MCF 10A (cell line): Measurements from ENCODE around the gene RNU4-1. TPM values are rescaled to one million over a fixed set of nuclear protein-coding genes. Genes with fewer than 3 reads are reported as not detected.
"Not testable (repeated sequence)": the region's sequence is repeated elsewhere in the genome, so short reads cannot be mapped to it uniquely, and the experiment has no call there.

Source experiments
- BruUV-seq: library from RNA; stranded (reverse); fragments of 400-500 nt; replicated peaks from 2 replicates; lab custom pipeline; 2021; lab: Mats Ljungman, UMichigan
- CTCF ChIA-PET: fragments of 300-600 bp; sonication (Branson Sonifier 250); formaldehyde crosslinking; extraction: SDS; loops from one replicate; lab custom pipeline; 2021; ENCODE audit warnings: antibody characterized with exemption, inconsistent platforms; lab: Yijun Ruan, JAX
- POLR2A ChIA-PET: fragments of 300-600, 350-650 bp; sonication (Branson Sonifier 250); formaldehyde crosslinking; extraction: SDS; loops from one replicate; lab custom pipeline; 2020; ENCODE audit warnings: antibody characterized with exemption, inconsistent platforms; lab: Yijun Ruan, JAX
- DNase-seq: peaks from one replicate; pipeline ENCODE4 v3.0.0-alpha.2; 2018; ENCODE audit not compliant: unreplicated experiment
- H3K27ac Mint-ChIP-seq: one replicate; pipeline ENCODE4 v1.8.0; 2022; ENCODE audit warnings: mild to moderate bottlenecking, low read depth, mixed read lengths; ENCODE audit not compliant: unreplicated experiment
- H3K27me3 Mint-ChIP-seq: one replicate; pipeline ENCODE4 v1.8.0; 2022; ENCODE audit warnings: mixed read lengths; ENCODE audit not compliant: insufficient read depth, unreplicated experiment
- H3K36me3 Mint-ChIP-seq: one replicate; pipeline ENCODE4 v1.8.0; 2022; ENCODE audit warnings: mild to moderate bottlenecking, moderate library complexity, mixed read lengths; ENCODE audit not compliant: insufficient read depth, unreplicated experiment
- H3K4me1 Mint-ChIP-seq: one replicate; pipeline ENCODE4 v1.8.0; 2022; ENCODE audit warnings: mixed read lengths; ENCODE audit not compliant: insufficient read depth, unreplicated experiment
- H3K4me3 Mint-ChIP-seq: one replicate; pipeline ENCODE4 v1.8.0; 2022; ENCODE audit warnings: mild to moderate bottlenecking, moderate library complexity, mixed read lengths; ENCODE audit not compliant: unreplicated experiment
- H3K9me3 Mint-ChIP-seq: one replicate; pipeline ENCODE4 v1.8.0; 2022; ENCODE audit warnings: mixed read lengths; ENCODE audit not compliant: unreplicated experiment
- intact Hi-C: fragments of 100-400 bp; cut with micrococcal nuclease; formaldehyde crosslinking; loops from 2 replicates; pipeline ENCODE4 v1.14.1; 2022
- total RNA-seq: library from RNA; stranded (reverse); gene quantifications from 2 replicates; pipeline ENCODE4 v1.2.3, GENCODE V29; 2022
- TF ChIP-seq, protein P1 (sequence below): fragments of 200-600 bp; IDR thresholded peaks from one replicate; pipeline ENCODE4 v1.8.0; 2022; ENCODE audit warnings: antibody characterized with exemption, mild to moderate bottlenecking; ENCODE audit not compliant: unreplicated experiment

RNU4-1 gene
- total RNA-seq, 1 experiment from 2014 or later: 1,764 TPM

- BruUV-seq: no TSS peak
- Mint-ChIP-seq H3K4me1 (peaks cover 66% of the 10 kb centered on the region), H3K4me3 (no peak overlapping the region), H3K9me3 (no peaks in the 10 kb centered on the region), H3K27ac (peak overlapping the region; percentile 75), H3K27me3 (no peaks in the 10 kb centered on the region), H3K36me3 (peaks cover 40% of the 10 kb centered on the region)
- CTCF ChIA-PET: interaction anchor here (1.2 to 24.9 kb wide), 6 partner anchors 8 to 29 kb away, joined by 3 to 336 read pairs (median 49); no protein-coding TSS in a partner anchor
- no peak for DNase-seq
- POLR2A ChIA-PET: interaction anchor here (1.0 to 21.6 kb wide), 6 partner anchors 8 to 61 kb away, joined by 3 to 549 read pairs (median 126); partner anchors contain the start of genes RNU4-1, RNU4-2 and RPLP0
- TF ChIP-seq, protein P1, sequence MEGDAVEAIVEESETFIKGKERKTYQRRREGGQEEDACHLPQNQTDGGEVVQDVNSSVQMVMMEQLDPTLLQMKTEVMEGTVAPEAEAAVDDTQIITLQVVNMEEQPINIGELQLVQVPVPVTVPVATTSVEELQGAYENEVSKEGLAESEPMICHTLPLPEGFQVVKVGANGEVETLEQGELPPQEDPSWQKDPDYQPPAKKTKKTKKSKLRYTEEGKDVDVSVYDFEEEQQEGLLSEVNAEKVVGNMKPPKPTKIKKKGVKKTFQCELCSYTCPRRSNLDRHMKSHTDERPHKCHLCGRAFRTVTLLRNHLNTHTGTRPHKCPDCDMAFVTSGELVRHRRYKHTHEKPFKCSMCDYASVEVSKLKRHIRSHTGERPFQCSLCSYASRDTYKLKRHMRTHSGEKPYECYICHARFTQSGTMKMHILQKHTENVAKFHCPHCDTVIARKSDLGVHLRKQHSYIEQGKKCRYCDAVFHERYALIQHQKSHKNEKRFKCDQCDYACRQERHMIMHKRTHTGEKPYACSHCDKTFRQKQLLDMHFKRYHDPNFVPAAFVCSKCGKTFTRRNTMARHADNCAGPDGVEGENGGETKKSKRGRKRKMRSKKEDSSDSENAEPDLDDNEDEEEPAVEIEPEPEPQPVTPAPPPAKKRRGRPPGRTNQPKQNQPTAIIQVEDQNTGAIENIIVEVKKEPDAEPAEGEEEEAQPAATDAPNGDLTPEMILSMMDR: no peak
- intact Hi-C loops: no loop called here
Measured at GRCh38 chr12:120258323-120258896, 34.6 kb downstream of the RNU4-1 start.

GRCh38 chr12:120257041-120257821 lies 35.8 kb downstream of the RNU4-1 start:
- ChIA-PET CTCF (interaction anchor here (0.6 to 24.9 kb wide), 9 partner anchors 9 to 75 kb away, joined by 3 to 336 read pairs (median 6); no protein-coding TSS in a partner anchor), POLR2A (interaction anchor here (1.0 to 21.6 kb wide), 9 partner anchors 7 to 188 kb away, joined by 3 to 549 read pairs (median 24); partner anchors contain the start of genes PXN, RNU4-1, RNU4-2 and RPLP0)
- TF ChIP-seq, protein P1: no peak
- H3K4me3 Mint-ChIP-seq: peak overlapping the region; percentile 30
- H3K27ac Mint-ChIP-seq: peak overlapping the region; percentile 75
- H3K9me3 Mint-ChIP-seq: no peaks in the 10 kb centered on the region
- peaks cover 62% of the 10 kb centered on the region for H3K4me1 Mint-ChIP-seq
- intact Hi-C loops: loop anchor here (1.0 kb wide), 2 partner anchors 10 to 20 kb away; no protein-coding TSS in a partner anchor
- DNase-seq: peak; percentile 93
- H3K27me3 Mint-ChIP-seq: no peaks in the 10 kb centered on the region
- peaks cover 41% of the 10 kb centered on the region for H3K36me3 Mint-ChIP-seq
- BruUV-seq: no TSS peak

DNA sequence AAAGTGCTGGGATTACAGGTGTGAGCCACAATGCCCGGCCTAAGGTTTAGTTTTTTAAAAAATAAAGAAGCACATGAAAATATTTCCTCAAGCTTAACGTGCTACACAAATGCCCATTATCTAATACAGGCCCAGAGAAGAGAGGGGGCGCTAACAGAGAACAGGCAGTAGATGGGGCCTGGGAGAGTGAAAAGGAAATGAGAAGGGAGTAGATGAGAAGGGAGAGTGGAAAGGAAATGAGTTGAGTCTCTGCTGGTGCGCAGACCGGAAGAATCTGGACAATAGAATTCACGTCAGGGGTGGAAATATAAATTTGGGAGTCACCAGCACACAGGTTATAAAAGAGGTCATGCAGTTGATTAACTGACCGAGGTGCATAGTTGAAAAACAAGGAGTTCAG lies 38.2 kb downstream of the RNU4-1 start:
- TF ChIP-seq, protein P1: no peak
- intact Hi-C loops: no loop called here
- Mint-ChIP-seq H3K27ac (no peak overlapping the region), H3K4me1 (peaks cover 58% of the 10 kb centered on the region), H3K27me3 (no peaks in the 10 kb centered on the region), H3K36me3 (peaks cover 32% of the 10 kb centered on the region), H3K4me3 (no peak overlapping the region), H3K9me3 (no peaks in the 10 kb centered on the region)
- DNase-seq: no peak
- ChIA-PET CTCF (interaction anchor here (0.6 to 24.9 kb wide), 3 partner anchors 10 to 26 kb away, joined by 3 to 336 read pairs (median 71); no protein-coding TSS in a partner anchor), POLR2A (interaction anchor here (3.1 to 21.6 kb wide), 4 partner anchors 6 to 53 kb away, joined by 24 to 549 read pairs (median 366); partner anchors contain the start of genes PXN and RPLP0)
- no TSS peak for BruUV-seq

GRCh38 chr12:120253313-120253712 lies 39.7 kb downstream of the RNU4-1 start:
- ChIA-PET CTCF (interaction anchor here (1.3 to 24.9 kb wide), 3 partner anchors 13 to 24 kb away, joined by 4 to 336 read pairs (median 71); partner anchors contain the start of gene PXN), POLR2A (interaction anchor here (0.7 to 21.6 kb wide), 8 partner anchors 7 to 256 kb away, joined by 3 to 511 read pairs (median 8); partner anchors contain the start of genes COX6A1, PXN, RAB35 and RNU4-1)
- intact Hi-C loops, H3K9me3 Mint-ChIP-seq, H3K27me3 Mint-ChIP-seq, BruUV-seq: not testable (repeated sequence)
- H3K27ac Mint-ChIP-seq: peak overlapping the region; percentile 79
- peaks cover 26% of the 10 kb centered on the region for H3K36me3 Mint-ChIP-seq
- peak overlapping the region; percentile 35 for H3K4me3 Mint-ChIP-seq
- DNase-seq: peak; percentile 66
- peaks cover 68% of the 10 kb centered on the region for H3K4me1 Mint-ChIP-seq
